Naive thymus-derived CD8-positive, alpha-beta T cell (primary cell): ENCODE data around the gene HOXA9. TPM values are rescaled to one million over a fixed set of nuclear protein-coding genes. Genes with fewer than 3 reads are reported as not detected.
A peak's percentile ranks its signal among the peaks of the same experiment; 100 is the strongest.

Experiments used
- ATAC-seq, 2 donors: fragments of 150-1000 bp; cut with Tn5 transposase in 1 of 2; sonication (Bioruptor Pico), chemical (Tn5 transposase) in 1 of 2; 1 replicate in 1 of 2; 2 replicates in 1 of 2; pipeline ENCODE4 v1.10.0; 2021; ENCODE audit warnings: mild to moderate bottlenecking in 2 of 2, moderate library complexity in 2 of 2
- POLR2A ChIA-PET: fragments of 350-600 bp; sonication (Branson Sonifier 250); formaldehyde crosslinking; loops from one replicate; lab custom pipeline; 2021; ENCODE audit warnings: antibody characterized with exemption; lab: Charles Lee
- DNase-seq, 10 donors: peaks; one replicate each; pipeline versions ENCODE4 v3.0.0 to v3.0.0-alpha.2; 2020 to 2022
- H3K27ac Mint-ChIP-seq, 10 donors: one replicate each; pipeline ENCODE4 v1.8.0; 2020 to 2022; ENCODE audit warnings: mild to moderate bottlenecking in 10 of 10, mixed read lengths in 10 of 10, moderate library complexity in 4 of 10, inconsistent platforms in 1 of 10
- H3K27me3 Mint-ChIP-seq, 5 donors: one replicate each; pipeline ENCODE4 v1.8.0; 2021 to 2022; ENCODE audit warnings: mixed read lengths in 5 of 5
- H3K36me3 Mint-ChIP-seq, 3 donors: one replicate each; pipeline ENCODE4 v1.8.0; 2020 to 2022; ENCODE audit warnings: mixed read lengths in 3 of 3, mild to moderate bottlenecking in 2 of 3, inconsistent platforms in 1 of 3
- H3K4me1 Mint-ChIP-seq, 4 donors: one replicate each; pipeline ENCODE4 v1.8.0; 2021 to 2022; ENCODE audit warnings: mixed read lengths in 4 of 4
- H3K4me3 Mint-ChIP-seq, 10 donors: one replicate each; pipeline ENCODE4 v1.8.0; 2020 to 2022; ENCODE audit warnings: mild to moderate bottlenecking in 10 of 10, mixed read lengths in 10 of 10, moderate library complexity in 6 of 10, inconsistent platforms in 1 of 10
- H3K9me3 Mint-ChIP-seq, 9 donors: one replicate each; pipeline ENCODE4 v1.8.0; 2020 to 2022; ENCODE audit warnings: mixed read lengths in 9 of 9, mild to moderate bottlenecking in 3 of 9, inconsistent platforms in 1 of 9, moderate library complexity in 1 of 9
- polyA plus RNA-seq, 3 donors: library from polyadenylated mRNA; unstranded; fragments of 300-500 nt; fragmentation: Illumina TruSeq; gene quantifications; one replicate each; pipeline ENCODE4 v1.2.3, GENCODE V29; 2021
- total RNA-seq, 8 experiments: library from RNA in 2 of 8; stranded (reverse) in 2 of 8; gene quantifications; one replicate each; pipeline ENCODE4 v1.2.3 and lab custom pipeline; 2021 to 2026

Gene HOXA9
- total and polyA plus RNA-seq, 5 experiments from 2014 or later = 0.16 TPM; not detected in 4

DNA sequence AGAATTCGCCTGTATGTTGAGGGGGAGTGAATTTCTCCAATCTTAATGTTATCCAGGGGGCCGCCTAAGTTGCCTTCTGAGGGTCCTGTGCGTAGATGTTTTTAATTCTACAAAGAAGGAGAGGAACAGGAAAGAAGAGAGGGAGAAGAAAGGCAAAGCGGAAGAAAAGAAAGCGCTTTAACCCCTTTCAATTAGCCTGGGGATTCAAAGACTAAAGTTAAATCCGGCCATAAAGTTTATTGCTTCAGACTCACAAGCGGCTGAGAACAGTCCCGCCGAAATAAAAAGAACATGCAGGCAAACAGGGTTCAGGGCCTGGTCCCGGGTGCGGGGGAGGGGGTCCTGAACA lies 26.4 kb downstream of the HOXA9 start:
- Mint-ChIP-seq H3K27me3 (peaks cover 28 to 81% (median 49%) of the 10 kb centered on the region in 5 donors), H3K4me1 (peaks cover 2 to 13% (median 8%) of the 10 kb centered on the region in 4 donors)
- POLR2A ChIA-PET = no interaction called here

DNA sequence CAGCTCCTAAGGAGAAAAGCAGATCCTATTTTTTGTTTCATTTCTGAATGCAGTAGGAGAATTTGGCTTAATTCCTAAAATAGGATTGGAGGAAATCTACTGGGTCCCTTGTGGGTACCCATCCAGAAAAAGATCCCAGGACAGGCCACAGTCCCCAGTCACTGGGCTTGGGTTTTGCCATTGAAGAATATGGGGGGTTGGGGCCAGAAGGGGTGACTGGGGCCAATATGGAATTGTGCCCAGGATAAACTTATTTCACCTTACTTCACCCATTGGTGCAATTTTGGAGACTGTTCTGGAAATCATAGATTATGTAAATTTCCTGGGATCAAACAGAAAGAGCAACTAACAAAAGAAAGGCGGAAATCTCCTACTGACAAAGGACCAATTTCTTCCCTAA lies 26.9 kb downstream of the HOXA9 start:
- H3K27ac Mint-ChIP-seq = no peak overlapping the region
- no peak overlapping the region for H3K4me3 Mint-ChIP-seq
- no peak for ATAC-seq
- peaks cover 0 to 2% (median 0%) of the 10 kb centered on the region in 9 donors for H3K9me3 Mint-ChIP-seq
- DNase-seq = no peak
- peaks cover 28 to 85% (median 51%) of the 10 kb centered on the region in 5 donors for H3K27me3 Mint-ChIP-seq
- H3K36me3 Mint-ChIP-seq = no peaks in the 10 kb centered on the region
- POLR2A ChIA-PET = no interaction called here
- peaks cover 2 to 13% (median 8%) of the 10 kb centered on the region in 4 donors for H3K4me1 Mint-ChIP-seq

More for the DNA sequence above, 26.4 kb downstream of the HOXA9 start:
- H3K27ac Mint-ChIP-seq = no peak overlapping the region
- H3K36me3 Mint-ChIP-seq = no peaks in the 10 kb centered on the region
- H3K4me3 Mint-ChIP-seq = no peak overlapping the region
- peaks cover 0 to 2% (median 0%) of the 10 kb centered on the region in 9 donors for H3K9me3 Mint-ChIP-seq
- no peak for ATAC-seq
- DNase-seq = no peak

DNA sequence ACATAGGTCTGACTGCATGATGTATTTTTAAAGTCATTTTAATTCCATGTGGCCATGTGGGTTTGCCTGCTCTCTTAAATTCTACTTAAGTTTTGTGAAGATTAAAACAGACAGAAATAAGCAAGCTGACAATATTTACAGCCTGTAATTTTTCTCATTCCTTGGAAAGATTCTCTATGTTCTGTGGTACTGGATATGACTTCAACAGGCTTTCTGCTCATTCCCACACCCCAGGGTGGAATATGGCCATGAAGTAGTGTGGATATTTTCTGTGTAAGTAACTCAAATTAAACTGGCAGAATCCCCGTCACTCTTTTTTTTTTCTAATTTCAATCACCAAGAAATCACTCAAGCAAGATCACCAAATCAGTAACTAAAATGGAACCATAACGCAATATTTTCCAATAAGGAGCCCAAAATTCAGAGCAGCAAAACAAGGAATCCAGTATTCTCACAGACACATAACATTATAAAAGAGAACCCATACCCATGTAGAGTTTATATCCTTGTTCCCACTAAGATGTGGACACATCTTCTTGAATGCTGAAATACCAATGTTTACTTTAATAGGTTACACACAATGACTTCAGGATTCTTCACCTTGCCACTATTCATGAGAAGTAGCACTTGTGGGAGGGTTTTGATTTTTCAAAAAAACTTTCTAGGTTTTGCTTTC lies 27.6 kb downstream of the HOXA9 start:
- Mint-ChIP-seq H3K27ac (no peak overlapping the region), H3K36me3 (no peaks in the 10 kb centered on the region), H3K27me3 (peaks cover 28 to 89% (median 54%) of the 10 kb centered on the region in 5 donors), H3K4me1 (peaks cover 2 to 13% (median 8%) of the 10 kb centered on the region in 4 donors), H3K9me3 (peaks cover 0 to 2% (median 0%) of the 10 kb centered on the region in 9 donors), H3K4me3 (no peak overlapping the region)
- DNase-seq = no peak
- POLR2A ChIA-PET = no interaction called here
- ATAC-seq = no peak

DNA sequence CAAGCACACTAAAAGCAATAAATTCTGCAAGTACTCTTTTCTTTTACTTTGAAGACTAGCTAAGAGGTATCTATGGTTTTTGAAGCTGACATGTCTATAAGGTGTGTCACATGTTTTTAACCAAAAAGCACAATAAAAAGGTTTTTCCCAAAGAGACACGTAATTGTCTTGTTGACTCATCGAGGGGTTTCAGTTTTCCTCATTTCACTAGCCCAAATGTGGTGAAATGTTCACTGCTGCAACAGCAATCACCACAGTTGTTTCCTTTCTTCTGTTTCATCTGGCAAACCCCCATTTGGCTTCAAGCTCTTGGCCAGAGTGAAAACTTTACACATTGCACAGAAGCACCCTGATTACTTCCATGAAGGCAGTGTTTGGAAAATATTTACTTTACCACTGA lies 30.9 kb downstream of the HOXA9 start:
- Mint-ChIP-seq H3K36me3 (no peaks in the 10 kb centered on the region), H3K27me3 (peaks cover 25 to 73% (median 43%) of the 10 kb centered on the region in 5 donors), H3K4me1 (peaks cover 2 to 18% (median 10%) of the 10 kb centered on the region in 4 donors), H3K9me3 (no peaks in the 10 kb centered on the region), H3K27ac (no peak overlapping the region), H3K4me3 (no peak overlapping the region)
- ATAC-seq (no peak), DNase-seq (no peak)
- POLR2A ChIA-PET = no interaction called here

DNA sequence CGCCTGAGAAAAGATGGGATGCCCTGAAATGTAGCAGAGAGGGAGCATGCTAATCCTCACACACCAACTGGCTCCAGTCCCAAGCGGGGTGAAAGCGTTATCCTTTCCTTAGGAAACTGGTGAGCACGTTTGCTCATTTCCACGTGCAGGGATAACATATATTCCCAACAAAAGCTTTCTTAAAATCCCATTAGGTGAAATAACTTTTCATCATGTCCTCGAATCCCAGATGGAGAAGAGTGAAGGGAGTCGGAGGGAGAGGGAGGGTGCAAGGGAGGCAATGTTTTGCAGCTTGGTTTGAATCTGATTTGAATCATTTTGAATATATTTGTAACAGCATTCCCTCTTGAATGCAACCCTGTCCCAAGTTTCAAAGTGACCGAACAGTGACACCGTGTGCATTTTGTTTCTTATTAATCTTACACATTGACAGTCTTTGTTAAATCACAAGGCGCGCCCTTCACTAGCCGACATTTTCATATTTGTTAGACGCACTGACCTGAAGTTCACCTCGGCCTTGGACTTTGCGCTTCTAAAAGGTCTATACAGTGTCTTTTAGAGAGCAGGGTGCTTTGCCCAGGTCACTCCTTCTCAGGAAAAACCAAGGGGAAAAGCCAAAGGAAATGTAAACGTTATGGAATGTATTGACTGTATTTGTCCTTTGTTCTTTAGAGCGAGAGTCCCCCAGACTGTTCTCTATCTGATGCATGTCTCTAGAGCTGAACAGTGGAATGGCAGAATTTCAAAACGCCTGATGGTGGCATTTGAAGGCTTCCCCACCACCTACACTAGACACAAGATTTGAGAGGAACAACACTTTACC lies 31.7 kb downstream of the HOXA9 start:
- Mint-ChIP-seq H3K36me3 (no peaks in the 10 kb centered on the region), H3K9me3 (no peaks in the 10 kb centered on the region), H3K4me1 (peaks cover 2 to 18% (median 10%) of the 10 kb centered on the region in 4 donors), H3K4me3 (no peak overlapping the region), H3K27ac (no peak overlapping the region), H3K27me3 (peaks cover 25 to 75% (median 46%) of the 10 kb centered on the region in 5 donors)
- no peak for DNase-seq
- POLR2A ChIA-PET = no interaction called here
- ATAC-seq = no peak

DNA sequence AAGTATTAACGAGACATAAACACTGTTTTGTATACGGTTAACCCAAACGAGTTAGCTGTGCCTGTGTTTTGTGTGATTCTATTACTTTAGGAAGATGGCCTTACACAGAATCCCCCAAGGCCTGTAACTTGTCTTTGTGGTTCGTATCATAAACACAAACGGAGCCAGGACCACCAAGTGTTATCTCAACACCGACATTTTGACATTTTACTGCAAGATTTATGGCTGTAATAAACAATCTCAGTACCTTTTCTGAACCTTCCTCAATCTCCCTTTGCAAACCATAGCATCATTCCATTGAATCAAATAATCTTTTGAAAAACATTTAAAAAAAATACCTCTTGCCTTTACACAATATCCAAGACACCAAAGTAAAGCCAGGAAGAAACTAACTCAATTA lies 32.4 kb downstream of the HOXA9 start:
- DNase-seq (no peak), ATAC-seq (no peak)
- Mint-ChIP-seq H3K4me3 (no peak overlapping the region), H3K27ac (no peak overlapping the region), H3K4me1 (peaks cover 2 to 18% (median 10%) of the 10 kb centered on the region in 4 donors), H3K27me3 (peaks cover 23 to 75% (median 40%) of the 10 kb centered on the region in 5 donors), H3K9me3 (no peaks in the 10 kb centered on the region), H3K36me3 (no peaks in the 10 kb centered on the region)
- POLR2A ChIA-PET = no interaction called here

DNA sequence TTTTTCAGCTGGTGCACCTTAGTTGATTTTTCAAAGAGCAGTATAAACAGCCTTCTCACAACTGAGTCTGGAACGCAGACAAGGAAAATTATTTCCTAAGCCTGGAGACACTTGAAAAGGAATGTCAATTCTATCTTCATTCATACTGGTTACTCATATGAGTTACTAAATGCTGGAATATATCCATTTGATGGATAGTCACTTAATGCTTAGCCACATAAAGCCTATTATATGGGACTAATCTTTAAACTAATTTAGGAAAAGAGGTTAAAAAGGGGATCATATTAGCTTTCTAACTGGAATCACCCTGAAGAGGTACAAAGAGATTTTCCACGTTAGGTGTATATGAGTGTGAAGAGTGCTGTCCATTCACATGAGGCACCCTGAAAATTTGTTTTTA lies 33.1 kb downstream of the HOXA9 start:
- no peaks in the 10 kb centered on the region for H3K9me3 Mint-ChIP-seq
- peak overlapping the region in 1 of 10 donors; percentile 20 for H3K27ac Mint-ChIP-seq
- peaks cover 2 to 18% (median 10%) of the 10 kb centered on the region in 4 donors for H3K4me1 Mint-ChIP-seq
- ATAC-seq = no peak
- H3K4me3 Mint-ChIP-seq = peak overlapping the region in 1 of 10 donors; percentile 31
- no peaks in the 10 kb centered on the region for H3K36me3 Mint-ChIP-seq
- peaks cover 21 to 75% (median 39%) of the 10 kb centered on the region in 5 donors for H3K27me3 Mint-ChIP-seq
- POLR2A ChIA-PET = interaction anchor here (0.6 kb wide), 1 partner anchor 18 kb away, joined by 3 read pairs; no protein-coding TSS in a partner anchor
- no peak for DNase-seq

DNA sequence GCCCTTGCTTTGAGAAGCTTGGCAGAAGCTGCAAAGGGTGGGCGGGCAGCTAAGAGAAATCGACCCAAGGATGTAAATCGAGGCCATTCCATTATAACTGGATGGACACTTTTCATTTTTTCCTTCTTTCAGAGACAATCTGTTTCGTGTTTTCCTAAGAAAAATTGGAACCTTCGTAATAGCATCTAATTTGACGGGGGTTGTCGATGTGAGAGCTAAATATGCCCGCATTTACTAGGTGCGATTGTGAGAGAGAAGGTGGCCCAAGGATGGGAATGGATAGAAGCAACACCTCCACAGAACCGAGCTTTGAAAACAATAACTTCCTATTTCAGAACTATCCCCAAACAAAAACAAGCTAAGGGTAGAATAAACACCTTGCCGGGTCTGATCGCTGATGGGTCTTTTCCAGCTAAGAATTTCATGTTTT lies 33.9 kb downstream of the HOXA9 start:
- peak in 1 of 2 donors; percentile 12 for ATAC-seq
- POLR2A ChIA-PET = no interaction called here

DNA sequence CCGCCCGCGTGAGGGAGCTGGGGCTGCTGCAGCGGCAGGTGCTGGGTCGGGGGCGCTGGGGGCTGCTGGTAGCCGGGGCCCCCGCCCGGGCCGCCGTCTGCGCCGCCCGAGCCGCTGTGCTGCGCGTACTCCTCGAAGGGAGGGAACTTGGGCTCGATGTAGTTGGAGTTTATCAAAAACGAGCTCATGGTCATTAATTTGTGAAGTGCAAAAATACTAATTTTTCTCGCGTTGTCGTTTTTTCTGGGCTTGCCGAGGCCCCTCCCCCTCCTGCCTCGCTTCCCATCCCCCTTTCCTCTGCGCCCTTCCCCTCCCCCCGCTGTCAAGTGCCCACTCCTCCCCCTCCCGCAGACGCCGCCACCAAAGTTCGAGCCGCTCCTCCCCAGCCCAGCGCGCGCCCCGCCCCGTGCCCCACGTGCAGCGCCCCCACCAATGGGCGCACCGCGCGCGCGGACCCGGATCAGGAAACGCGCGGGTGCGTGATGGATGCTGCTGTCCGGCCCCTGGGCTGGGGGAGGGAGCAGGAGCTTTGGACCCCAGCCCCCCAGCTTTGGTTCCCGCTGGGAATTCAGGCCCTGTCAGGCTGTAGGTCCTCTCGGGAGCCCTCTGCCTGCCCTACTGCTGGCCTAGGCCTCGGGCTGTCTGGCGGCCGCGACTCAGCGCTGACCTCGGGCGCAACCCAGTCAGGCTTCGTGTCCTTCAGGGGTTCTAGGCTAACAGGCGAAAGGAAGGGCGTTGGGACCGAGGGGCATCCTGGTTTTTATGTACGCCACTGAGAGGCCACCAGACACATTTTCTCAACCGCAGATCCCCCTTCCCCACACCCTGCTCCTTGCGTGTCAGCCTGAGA lies 34.6 kb downstream of the HOXA9 start, which contains the start of gene HOXA4:
TSS of gene HOXA4 (minus strand) at position 218 of the 850 bp plus-strand sequence. CDS start at position 194, 24 bp downstream.
- peak within 1 kb of the TSS; percentile 42 to 87 (median 69) for H3K4me3 Mint-ChIP-seq
- ATAC-seq (peak; percentile 93 to 95), DNase-seq (peak; percentile 68 to 87 (median 78))
- no peaks in the 10 kb centered on the region for H3K36me3 Mint-ChIP-seq
- H3K4me1 Mint-ChIP-seq = peaks cover 0 to 17% (median 9%) of the 10 kb centered on the region in 4 donors
- H3K27ac Mint-ChIP-seq = peak within 1 kb of the TSS in 7 of 10 donors; percentile 10 to 86 (median 75)
- POLR2A ChIA-PET = interaction anchor here (0.8 kb wide), 1 partner anchor 35 kb away, joined by 3 read pairs; the partner anchor contains the start of gene HOXA1
- peaks cover 18 to 67% (median 34%) of the 10 kb centered on the region in 5 donors for H3K27me3 Mint-ChIP-seq
- no peaks in the 10 kb centered on the region for H3K9me3 Mint-ChIP-seq

More for the DNA sequence above, 33.9 kb downstream of the HOXA9 start:
- H3K36me3 Mint-ChIP-seq = no peaks in the 10 kb centered on the region
- H3K27me3 Mint-ChIP-seq = peaks cover 22 to 68% (median 36%) of the 10 kb centered on the region in 5 donors
- no peak for DNase-seq
- no peaks in the 10 kb centered on the region for H3K9me3 Mint-ChIP-seq
- H3K4me3 Mint-ChIP-seq = peak overlapping the region; percentile 42 to 87 (median 68)
- H3K4me1 Mint-ChIP-seq = peaks cover 2 to 18% (median 10%) of the 10 kb centered on the region in 4 donors
- peak overlapping the region in 7 of 10 donors; percentile 3 to 86 (median 75) for H3K27ac Mint-ChIP-seq

DNA sequence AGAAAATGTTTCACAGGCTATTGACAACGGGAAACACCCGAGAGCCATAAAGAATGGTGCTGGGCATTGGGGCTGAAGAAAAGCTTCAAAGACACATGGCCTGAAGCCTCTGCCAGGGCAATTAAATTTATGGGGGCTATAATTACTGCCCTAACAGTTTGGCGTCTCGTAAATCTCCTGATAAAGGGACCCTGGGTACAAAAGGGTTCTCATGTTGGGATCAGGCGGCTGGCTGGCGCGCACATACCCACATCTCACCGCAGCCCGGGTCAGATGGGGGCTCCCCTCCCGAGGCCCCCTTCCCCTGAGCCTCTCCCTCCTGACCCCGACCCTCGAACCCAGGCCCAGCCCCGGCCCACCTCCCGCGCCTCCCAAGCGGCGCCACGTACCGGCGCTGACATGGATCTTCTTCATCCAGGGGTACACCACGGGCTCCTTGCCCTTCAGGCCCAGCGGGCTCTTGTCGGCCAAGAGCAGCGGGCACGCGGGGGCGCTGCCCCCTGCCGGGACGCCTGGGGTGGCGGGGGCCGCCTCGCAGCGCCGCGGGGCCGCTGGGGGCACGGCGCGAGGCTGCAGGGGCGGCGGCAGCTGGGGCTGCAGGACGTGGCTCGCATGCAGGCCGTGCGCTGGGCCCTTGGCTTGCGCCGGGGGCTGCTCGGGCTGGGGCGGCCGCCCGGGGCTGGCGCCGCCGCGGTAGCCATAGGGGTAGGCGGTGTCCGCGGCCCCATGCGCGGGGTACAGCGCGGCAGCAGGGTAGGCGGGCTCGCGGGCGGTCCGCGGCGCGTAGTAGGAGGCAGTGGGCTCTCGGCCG lies 35.4 kb downstream of the HOXA9 start:
- POLR2A ChIA-PET = interaction anchor here (0.8 kb wide), 1 partner anchor 34 kb away, joined by 3 read pairs; the partner anchor contains the start of gene HOXA1
- H3K27me3 Mint-ChIP-seq = peaks cover 14 to 69% (median 38%) of the 10 kb centered on the region in 5 donors
- peak overlapping the region in 1 of 10 donors; percentile 8 for H3K27ac Mint-ChIP-seq
- H3K9me3 Mint-ChIP-seq = no peaks in the 10 kb centered on the region
- H3K4me3 Mint-ChIP-seq = peak overlapping the region in 9 of 10 donors; percentile 22 to 68 (median 52)
- ATAC-seq = peak; percentile 31 to 57
- DNase-seq = peak in 2 of 10 donors; percentile 32
- H3K4me1 Mint-ChIP-seq = peaks cover 0 to 10% (median 3%) of the 10 kb centered on the region in 4 donors
- H3K36me3 Mint-ChIP-seq = no peaks in the 10 kb centered on the region
